HG02938 (cell line): ENCODE results near the gene TEX2.

Experiments used
- ATAC-seq: cut with Tn5 transposase; IDR thresholded peaks from one replicate; pipeline ENCODE4 v1.9.1; 2021; ENCODE audit warnings: mild to moderate bottlenecking, moderate library complexity; ENCODE audit not compliant: unreplicated experiment

Gene TEX2

GRCh38 chr17:64162554-64162953 is 100.5 kb downstream of the TEX2 start:
- ATAC-seq = no peak

- no peak for ATAC-seq
These were observed 101.5 kb downstream of the TEX2 start for GRCh38 chr17:64161380-64162176.

GRCh38 chr17:64160378-64160777 is 102.7 kb downstream of the TEX2 start:
- no peak for ATAC-seq

GRCh38 chr17:64158831-64159590 is 104.0 kb downstream of the TEX2 start:
- ATAC-seq = no peak

GRCh38 chr17:64158406-64158805 is 104.7 kb downstream of the TEX2 start:
- no peak for ATAC-seq

GRCh38 chr17:64157669-64158180 is 105.3 kb downstream of the TEX2 start:
- no peak for ATAC-seq

- ATAC-seq = no peak
These were observed 106.4 kb downstream of the TEX2 start for GRCh38 chr17:64156670-64157069.

GRCh38 chr17:64155751-64156544 is 107.1 kb downstream of the TEX2 start:
- ATAC-seq = no peak

- ATAC-seq = no peak
These were observed 107.9 kb downstream of the TEX2 start for GRCh38 chr17:64155129-64155528.

- ATAC-seq = no peak
These were observed 108.3 kb downstream of the TEX2 start for GRCh38 chr17:64154717-64155116.

- no peak for ATAC-seq
These were observed 108.8 kb downstream of the TEX2 start for GRCh38 chr17:64154313-64154695.

GRCh38 chr17:64153565-64154312 is 109.3 kb downstream of the TEX2 start:
- no peak for ATAC-seq

- ATAC-seq = no peak
These were observed 110.5 kb downstream of the TEX2 start for GRCh38 chr17:64152428-64153125.

GRCh38 chr17:64151016-64151368 is 112.1 kb downstream of the TEX2 start:
- ATAC-seq = no peak

- no peak for ATAC-seq
These were observed 112.6 kb downstream of the TEX2 start for GRCh38 chr17:64150237-64151015.

- no peak for ATAC-seq
These were observed 113.9 kb downstream of the TEX2 start for GRCh38 chr17:64149196-64149595.

- no peak for ATAC-seq
These were observed 114.4 kb downstream of the TEX2 start for GRCh38 chr17:64148699-64149098.

- no peak for ATAC-seq
These were observed 114.9 kb downstream of the TEX2 start for GRCh38 chr17:64148017-64148631.
